ENCODE measurements around the gene BET1L. TPM values are rescaled to one million over a fixed set of nuclear protein-coding genes. Genes with fewer than 3 reads are reported as not detected.

Gene BET1L
- total and polyA plus RNA-seq, 10 of the 15 experiments (the other 5 are each of a cell fraction or from before 2014, with no cell fraction given) = 6.7 to 55.4 (median 39.7) TPM

DNA sequence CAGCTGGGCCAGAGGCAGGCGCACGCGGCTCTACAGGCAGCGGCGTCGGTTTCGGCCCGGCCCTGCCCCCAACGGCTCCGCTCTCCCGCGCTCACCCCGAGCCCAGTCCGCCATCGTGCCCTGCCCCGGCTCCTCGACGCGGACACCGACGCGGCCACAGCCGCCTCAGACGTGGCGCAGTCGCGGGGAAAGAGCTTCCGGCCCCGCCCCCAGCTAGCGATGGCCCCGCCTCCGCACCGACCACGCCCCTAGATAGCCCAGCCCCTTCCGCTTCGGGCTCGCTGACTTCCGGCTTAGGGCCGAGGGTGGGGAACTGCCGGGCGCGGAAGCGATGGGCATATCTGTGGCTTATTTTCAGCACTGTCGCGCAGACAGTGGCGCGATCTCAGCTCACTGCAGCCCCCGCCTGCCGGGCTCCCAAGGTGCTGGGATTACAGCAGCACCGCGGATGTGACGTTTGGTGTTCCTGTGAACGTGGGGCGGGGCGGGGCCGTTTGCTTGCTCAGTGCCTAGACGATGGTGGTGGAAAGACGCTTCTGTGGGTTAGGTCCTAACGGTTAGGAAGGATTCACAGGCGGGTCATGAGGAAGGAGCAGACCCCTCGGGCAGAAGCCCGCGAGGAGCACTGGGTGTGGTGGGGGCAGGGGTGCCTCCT lies at the start of gene BET1L, which contains the start of gene RIC8A (continued):
- peak; percentile 31 for TF ChIP-seq SIX5 (IDR thresholded peaks at IDR 0.05; ENCODE audit: low read depth, low read length, severe bottlenecking)
- TF ChIP-seq, protein P1, sequence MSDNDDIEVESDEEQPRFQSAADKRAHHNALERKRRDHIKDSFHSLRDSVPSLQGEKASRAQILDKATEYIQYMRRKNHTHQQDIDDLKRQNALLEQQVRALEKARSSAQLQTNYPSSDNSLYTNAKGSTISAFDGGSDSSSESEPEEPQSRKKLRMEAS (IDR thresholded peaks at IDR 0.05; ENCODE audit: low read depth, low read length) = 0 out of 2 replicates have a peak, but pooled peaks have one; percentile 80
- no peak for TF ChIP-seq FOXK2 (IDR thresholded peaks at IDR 0.05)
- no peak for TF ChIP-seq RCOR1 (conservative IDR thresholded peaks at IDR 0.05; ENCODE audit: low read depth, low read length)
- no peak for TF ChIP-seq KAT2A (conservative IDR thresholded peaks at IDR 0.05; ENCODE audit: control insufficient read depth, low read depth, low read length)
- no peak for TF ChIP-seq CBX3 (IDR thresholded peaks at IDR 0.05; ENCODE audit: borderline replicate concordance, low read depth)
- peak; percentile 76 for TF ChIP-seq KLF5 (IDR thresholded peaks at IDR 0.05; ENCODE audit: partially characterized antibody)
- TF ChIP-seq, protein P2, sequence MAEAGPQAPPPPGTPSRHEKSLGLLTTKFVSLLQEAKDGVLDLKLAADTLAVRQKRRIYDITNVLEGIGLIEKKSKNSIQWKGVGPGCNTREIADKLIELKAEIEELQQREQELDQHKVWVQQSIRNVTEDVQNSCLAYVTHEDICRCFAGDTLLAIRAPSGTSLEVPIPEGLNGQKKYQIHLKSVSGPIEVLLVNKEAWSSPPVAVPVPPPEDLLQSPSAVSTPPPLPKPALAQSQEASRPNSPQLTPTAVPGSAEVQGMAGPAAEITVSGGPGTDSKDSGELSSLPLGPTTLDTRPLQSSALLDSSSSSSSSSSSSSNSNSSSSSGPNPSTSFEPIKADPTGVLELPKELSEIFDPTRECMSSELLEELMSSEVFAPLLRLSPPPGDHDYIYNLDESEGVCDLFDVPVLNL (IDR thresholded peaks at IDR 0.05; ENCODE audit: low read depth, low read length) = no peak
- no peak for TF ChIP-seq MEF2B (IDR thresholded peaks at IDR 0.05; ENCODE audit: partially characterized antibody, poor library complexity, severe bottlenecking)
- peak; percentile 94 for TF ChIP-seq CREB1 (IDR thresholded peaks at IDR 0.05; ENCODE audit: low read depth)
- TF ChIP-seq TCF3 (IDR thresholded peaks at IDR 0.05; ENCODE audit: borderline replicate concordance, insufficient read depth, low read depth, low read length) = no peak
- TF ChIP-seq, protein P3, sequence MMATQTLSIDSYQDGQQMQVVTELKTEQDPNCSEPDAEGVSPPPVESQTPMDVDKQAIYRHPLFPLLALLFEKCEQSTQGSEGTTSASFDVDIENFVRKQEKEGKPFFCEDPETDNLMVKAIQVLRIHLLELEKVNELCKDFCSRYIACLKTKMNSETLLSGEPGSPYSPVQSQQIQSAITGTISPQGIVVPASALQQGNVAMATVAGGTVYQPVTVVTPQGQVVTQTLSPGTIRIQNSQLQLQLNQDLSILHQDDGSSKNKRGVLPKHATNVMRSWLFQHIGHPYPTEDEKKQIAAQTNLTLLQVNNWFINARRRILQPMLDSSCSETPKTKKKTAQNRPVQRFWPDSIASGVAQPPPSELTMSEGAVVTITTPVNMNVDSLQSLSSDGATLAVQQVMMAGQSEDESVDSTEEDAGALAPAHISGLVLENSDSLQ (IDR thresholded peaks at IDR 0.05) = peak; percentile 60; the same call in 1 of the 2 replicates
- TF ChIP-seq, protein P4, sequence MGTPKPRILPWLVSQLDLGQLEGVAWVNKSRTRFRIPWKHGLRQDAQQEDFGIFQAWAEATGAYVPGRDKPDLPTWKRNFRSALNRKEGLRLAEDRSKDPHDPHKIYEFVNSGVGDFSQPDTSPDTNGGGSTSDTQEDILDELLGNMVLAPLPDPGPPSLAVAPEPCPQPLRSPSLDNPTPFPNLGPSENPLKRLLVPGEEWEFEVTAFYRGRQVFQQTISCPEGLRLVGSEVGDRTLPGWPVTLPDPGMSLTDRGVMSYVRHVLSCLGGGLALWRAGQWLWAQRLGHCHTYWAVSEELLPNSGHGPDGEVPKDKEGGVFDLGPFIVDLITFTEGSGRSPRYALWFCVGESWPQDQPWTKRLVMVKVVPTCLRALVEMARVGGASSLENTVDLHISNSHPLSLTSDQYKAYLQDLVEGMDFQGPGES (IDR thresholded peaks at IDR 0.05) = no peak
- no peak for TF ChIP-seq FOS (IDR thresholded peaks at IDR 0.05; ENCODE audit: borderline replicate concordance, extremely low read depth, insufficient read length)
- TF ChIP-seq ZNF24 (IDR thresholded peaks at IDR 0.05) = no peak
- TF ChIP-seq HDAC2 (IDR thresholded peaks at IDR 0.05) = 0 out of 2 replicates have a peak, but pooled peaks have one; percentile 45
- peak; percentile 72 for TF ChIP-seq SMAD1 (IDR thresholded peaks at IDR 0.05; ENCODE audit: low read depth, partially characterized antibody)
- TF ChIP-seq SMAD5 (IDR thresholded peaks at IDR 0.05; ENCODE audit: low read depth) = peak; percentile 89
- no peak for TF ChIP-seq CHD4 (IDR thresholded peaks at IDR 0.05)
- no peak for TF ChIP-seq YBX1 (IDR thresholded peaks at IDR 0.05)
- TF ChIP-seq, protein P5, sequence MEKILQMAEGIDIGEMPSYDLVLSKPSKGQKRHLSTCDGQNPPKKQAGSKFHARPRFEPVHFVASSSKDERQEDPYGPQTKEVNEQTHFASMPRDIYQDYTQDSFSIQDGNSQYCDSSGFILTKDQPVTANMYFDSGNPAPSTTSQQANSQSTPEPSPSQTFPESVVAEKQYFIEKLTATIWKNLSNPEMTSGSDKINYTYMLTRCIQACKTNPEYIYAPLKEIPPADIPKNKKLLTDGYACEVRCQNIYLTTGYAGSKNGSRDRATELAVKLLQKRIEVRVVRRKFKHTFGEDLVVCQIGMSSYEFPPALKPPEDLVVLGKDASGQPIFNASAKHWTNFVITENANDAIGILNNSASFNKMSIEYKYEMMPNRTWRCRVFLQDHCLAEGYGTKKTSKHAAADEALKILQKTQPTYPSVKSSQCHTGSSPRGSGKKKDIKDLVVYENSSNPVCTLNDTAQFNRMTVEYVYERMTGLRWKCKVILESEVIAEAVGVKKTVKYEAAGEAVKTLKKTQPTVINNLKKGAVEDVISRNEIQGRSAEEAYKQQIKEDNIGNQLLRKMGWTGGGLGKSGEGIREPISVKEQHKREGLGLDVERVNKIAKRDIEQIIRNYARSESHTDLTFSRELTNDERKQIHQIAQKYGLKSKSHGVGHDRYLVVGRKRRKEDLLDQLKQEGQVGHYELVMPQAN (conservative IDR thresholded peaks at IDR 0.05) = peak; percentile 81
- no peak for TF ChIP-seq IKZF2 (IDR thresholded peaks at IDR 0.05)
- no peak for TF ChIP-seq MYC (IDR thresholded peaks at IDR 0.05; ENCODE audit: insufficient read depth, insufficient read length, insufficient replicate concordance, low read length, severe bottlenecking)
- peak; percentile 54 for TF ChIP-seq IKZF1 (conservative IDR thresholded peaks at IDR 0.05)
- no peak for TF ChIP-seq RAD21 (IDR thresholded peaks at IDR 0.05; ENCODE audit: insufficient read depth, low read depth, low read length)
- 0 out of 2 replicates have a peak, but pooled peaks have one; percentile 42 for TF ChIP-seq SIN3A (IDR thresholded peaks at IDR 0.05; ENCODE audit: low read depth, low read length)
- TF ChIP-seq KDM1A (IDR thresholded peaks at IDR 0.05; ENCODE audit: borderline replicate concordance) = no peak
- TF ChIP-seq RUNX3 (IDR thresholded peaks at IDR 0.05; ENCODE audit: low read length) = peak; percentile 75

Data from GM12878 (cell line).